Spleen (tissue), 11 donors: ENCODE results near the gene RFC2. TPM values are rescaled to one million over a fixed set of nuclear protein-coding genes. Genes with fewer than 3 reads are reported as not detected.
"Not testable (repeated sequence)": the region's sequence is repeated elsewhere in the genome, so short reads cannot be mapped to it uniquely, and the experiment has no call there.

Experiments used
- DNase-seq: peaks from one replicate; pipeline ENCODE4 v3.0.0-alpha.2; 2020
- H3K27ac ChIP-seq, 8 donors: fragments of 200-600 bp; sonication (generic) in 7 of 8; 1 replicate in 4 of 8; 2 replicates in 4 of 8; pipeline versions ENCODE4 v1.5.0 to v1.8.0; 2016 to 2021; ENCODE audit warnings: inconsistent platforms in 4 of 8, mild to moderate bottlenecking in 4 of 8, moderate library complexity in 1 of 8
- H3K27me3 ChIP-seq, 7 donors: fragments of 200-600 bp; sonication (generic) in 6 of 7; replicated peaks in 1 of 7; 1 replicate in 4 of 7; 2 replicates in 3 of 7; pipeline versions ENCODE4 v1.5.0 to v1.8.0; 2016 to 2021; ENCODE audit warnings: inconsistent platforms in 3 of 7, mild to moderate bottlenecking in 1 of 7
- H3K36me3 ChIP-seq, 6 donors: fragments of 200-600 bp; sonication (generic) in 5 of 6; 1 replicate in 4 of 6; 2 replicates in 2 of 6; pipeline versions ENCODE4 v1.5.0 to v1.8.0; 2016 to 2021; ENCODE audit warnings: inconsistent platforms in 2 of 6
- H3K4me1 ChIP-seq, 6 donors: fragments of 200-600 bp; sonication (generic) in 5 of 6; 1 replicate in 3 of 6; 2 replicates in 3 of 6; pipeline versions ENCODE4 v1.5.0 to v1.8.0; 2016 to 2021; ENCODE audit warnings: inconsistent platforms in 3 of 6
- H3K4me3 ChIP-seq, 8 donors: fragments of 200-600 bp; sonication (generic) in 7 of 8; 1 replicate in 4 of 8; 2 replicates in 4 of 8; pipeline versions ENCODE4 v1.5.0 to v1.8.0; 2016 to 2021; ENCODE audit warnings: inconsistent platforms in 4 of 8, mild to moderate bottlenecking in 4 of 8, moderate library complexity in 2 of 8
- H3K9me3 ChIP-seq, 8 donors: fragments of 200-600 bp; sonication (generic) in 7 of 8; 1 replicate in 4 of 8; 2 replicates in 4 of 8; pipeline versions ENCODE4 v1.5.0 to v1.8.0; 2016 to 2021; ENCODE audit warnings: inconsistent platforms in 4 of 8
- POLR2A ChIP-seq, 3 donors: fragments of 450-650 bp; IDR thresholded peaks; one replicate each; pipeline ENCODE4 v1.5.1; 2017; ENCODE audit warnings: antibody characterized with exemption in 3 of 3, mild to moderate bottlenecking in 1 of 3
- POLR2AphosphoS5 ChIP-seq, 3 donors: sonication (generic); formaldehyde crosslinking; IDR thresholded peaks; one replicate each; pipeline ENCODE4 v1.5.1; 2017; ENCODE audit warnings: antibody characterized with exemption in 3 of 3
- WGBS, 5 donors: extraction: QIAGEN DNeasy Blood & Tissue Kit in 3 of 5; methylation state at CpG; one replicate each; pipeline versions ENCODE4 v1.1.5 to v1.1.7; 2013 to 2018; 5-methylcytosine and 5-hydroxymethylcytosine counted together
- intact Hi-C: fragments of 100-400 bp; cut with DNase I; formaldehyde crosslinking; loops from one replicate; pipeline ENCODE4 v1.15.0; 2023; ENCODE audit warnings: low total_unique reads
- polyA plus RNA-seq, 3 donors: library from polyadenylated mRNA; stranded (reverse); fragments of 200-250 nt; gene quantifications; one replicate each; pipeline ENCODE4 v1.2.1, GENCODE V29; 2013
- total RNA-seq, 7 donors: library from RNA; depleted of rRNA in 3 of 7; stranded (reverse); fragments of >200 nt in 3 of 7; fragmentation: NEBNext Ultra II Directional in 4 of 7; extraction: Animal tissue kit (Norgen Biotek cat#: 25700) in 4 of 7; gene quantifications; one replicate each; pipeline versions ENCODE4 v1.1.0 to v1.2.1, GENCODE V29; 2016 to 2021
- TF ChIP-seq, protein P1 (sequence below), 11 experiments: fragments of 200-600 bp in 7 of 11; fragments of 450-650 bp in 4 of 11; sonication (generic) in 4 of 11; IDR thresholded peaks in 8 of 11; conservative IDR thresholded peaks in 3 of 11; 1 replicate in 7 of 11; 2 replicates in 4 of 11; pipeline versions ENCODE4 v1.4.0 to v1.8.0; 2016 to 2021; ENCODE audit warnings: antibody characterized with exemption in 11 of 11, inconsistent platforms in 4 of 11, mild to moderate bottlenecking in 1 of 11
- donor health status: healthy with polysubstance abuse.
- donor health status: DM: no; HTN: no; CAD: no; lungs with moderate emphysema.
- donor health status: DM: no; HTN: no; CAD: no.
- donor health status: Bipolar disorder and iron deficiency.
- donor health status: healthy.
- donor health status: DM: no; HTN: no; CAD: no.
- donor health status: DM: yes; HTN: yes; CAD: no.

RFC2 gene
- total and polyA plus RNA-seq, 10 donors: 7.5 to 25.0 (median 19.9) TPM

DNA sequence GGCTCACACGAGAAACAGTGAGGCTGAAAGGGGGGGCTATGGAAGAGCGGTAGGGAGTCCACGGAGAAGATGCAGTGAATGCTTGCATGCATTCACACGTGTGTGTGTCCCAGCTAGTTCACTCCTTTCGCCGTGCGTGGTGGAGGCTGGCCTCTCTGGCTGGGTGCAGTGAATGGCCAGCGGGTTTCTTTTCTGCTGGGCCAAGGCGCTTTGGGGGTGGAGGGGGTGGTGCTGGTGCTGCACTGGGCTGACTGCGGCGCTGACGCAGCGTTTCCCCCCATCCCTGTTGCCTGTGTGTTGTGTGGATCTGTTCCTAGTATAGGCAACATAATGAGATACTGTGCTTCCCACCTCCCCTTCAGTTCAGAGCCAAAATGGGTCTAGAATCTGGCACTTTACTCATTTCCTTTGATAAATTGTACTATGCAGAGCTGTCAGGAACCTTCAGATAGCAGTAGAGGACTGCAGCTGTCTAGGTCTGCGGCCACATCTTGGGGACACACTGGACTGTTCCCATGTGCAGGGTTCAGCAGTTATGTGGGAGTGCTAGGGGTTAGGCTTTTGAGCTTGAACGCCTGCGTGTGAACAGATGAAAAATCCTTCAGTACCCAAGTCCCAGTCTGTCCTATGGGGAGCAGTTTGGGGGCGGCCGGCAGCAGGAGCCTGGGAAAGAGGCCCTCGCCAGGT lies 58.1 kb downstream of the RFC2 start:
- 87 to 94% (median 88%) methylated on average over 12 to 16 of the region's 19 CpGs for WGBS, 5 donors
- H3K4me1 ChIP-seq, H3K27me3 ChIP-seq, H3K9me3 ChIP-seq, intact Hi-C loops, H3K4me3 ChIP-seq: not testable (repeated sequence)
- peak in 1 of 3 donors; percentile 13 for TF ChIP-seq POLR2AphosphoS5 (IDR thresholded peaks at IDR 0.05)
- Histone ChIP-seq H3K27ac (peak overlapping the region in 3 of 8 donors; percentile 7 to 33 (median 22)), H3K36me3 (peaks cover 0 to 80% (median 57%) of the 10 kb centered on the region in 6 donors)
- peak; percentile 41 for DNase-seq

DNA sequence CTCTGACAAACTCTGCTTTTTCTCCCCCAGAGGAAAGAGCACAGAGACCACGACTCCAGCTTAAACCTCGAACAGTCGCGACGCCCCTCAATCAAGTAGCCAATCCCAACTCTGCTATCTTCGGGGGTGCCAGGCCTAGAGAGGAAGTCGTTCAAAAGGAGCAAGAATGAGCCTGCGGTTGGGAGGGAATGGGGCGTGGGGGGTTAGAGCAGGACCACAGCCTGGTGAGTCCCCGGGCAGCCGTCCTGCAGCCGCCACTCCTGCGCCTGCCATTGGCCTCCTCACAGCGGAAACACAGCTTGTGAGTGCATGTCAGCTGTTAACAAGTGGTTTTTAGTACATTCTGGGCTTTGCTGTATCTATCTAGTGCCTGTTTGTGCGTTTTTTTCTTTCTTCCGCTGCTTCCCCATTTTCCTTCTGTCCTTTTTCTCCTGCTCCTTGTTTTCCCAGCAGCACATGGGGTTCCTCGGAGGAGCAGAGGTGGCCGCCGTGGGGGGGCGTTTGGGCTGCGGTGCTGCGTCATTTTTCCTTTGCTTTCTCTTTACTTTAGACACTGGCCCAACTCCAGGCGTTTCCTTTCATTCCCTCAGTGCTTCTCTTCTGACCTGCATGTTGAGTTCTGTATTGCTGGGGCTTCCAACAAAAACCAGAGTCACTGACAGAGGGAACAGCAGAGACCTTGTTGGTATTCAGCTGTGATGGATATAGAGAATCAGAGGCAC lies 58.9 kb downstream of the RFC2 start:
- DNase-seq, H3K4me1 ChIP-seq, intact Hi-C loops, H3K27me3 ChIP-seq, H3K4me3 ChIP-seq, H3K9me3 ChIP-seq: not testable (repeated sequence)
- Histone ChIP-seq H3K36me3 (peaks cover 0 to 89% (median 65%) of the 10 kb centered on the region in 6 donors), H3K27ac (peak overlapping the region in 3 of 8 donors; percentile 7 to 50 (median 22))
- WGBS, 5 donors: 31 to 58% (median 38%) methylated on average over 16 to 19 of the region's 23 CpGs
- TF ChIP-seq POLR2AphosphoS5 (IDR thresholded peaks at IDR 0.05): peak in 1 of 3 donors; percentile 15

- intact Hi-C loops: no loop called here
These were observed 59.5 kb downstream of the RFC2 start for GRCh38 chr7:74194686-74195085.

DNA sequence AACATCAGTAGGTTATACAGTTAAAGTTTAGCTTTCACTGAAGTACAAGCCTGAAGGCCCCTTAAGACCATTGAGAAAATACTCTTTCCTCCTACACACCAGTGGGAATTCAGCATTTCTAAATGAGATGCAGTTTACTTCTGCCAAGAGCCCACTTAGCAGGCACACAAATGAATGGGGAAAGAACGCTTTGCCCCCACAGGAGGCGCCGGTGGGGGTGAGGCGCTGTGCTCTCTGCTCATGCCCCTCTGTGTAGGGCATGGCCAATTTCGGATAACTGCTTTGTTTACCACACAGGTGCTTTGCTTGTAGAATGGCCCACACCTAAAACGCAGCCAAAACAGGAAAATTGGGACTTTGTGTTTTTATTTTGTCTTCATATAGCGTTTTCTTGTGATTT lies 60.3 kb downstream of the RFC2 start:
- Histone ChIP-seq H3K4me1 (peaks cover 0 to 13% (median 0%) of the 10 kb centered on the region in 6 donors), H3K27ac (no peak overlapping the region), H3K36me3 (peaks cover 0 to 99% (median 79%) of the 10 kb centered on the region in 6 donors), H3K27me3 (no peaks in the 10 kb centered on the region), H3K9me3 (no peaks in the 10 kb centered on the region), H3K4me3 (no peak overlapping the region)
- peak; percentile 47 for DNase-seq
- 92 to 95% (median 93%) methylated on average over 7 of the region's 7 CpGs for WGBS, 5 donors
- TF ChIP-seq POLR2A (IDR thresholded peaks at IDR 0.05): no peak
- TF ChIP-seq, protein P1, sequence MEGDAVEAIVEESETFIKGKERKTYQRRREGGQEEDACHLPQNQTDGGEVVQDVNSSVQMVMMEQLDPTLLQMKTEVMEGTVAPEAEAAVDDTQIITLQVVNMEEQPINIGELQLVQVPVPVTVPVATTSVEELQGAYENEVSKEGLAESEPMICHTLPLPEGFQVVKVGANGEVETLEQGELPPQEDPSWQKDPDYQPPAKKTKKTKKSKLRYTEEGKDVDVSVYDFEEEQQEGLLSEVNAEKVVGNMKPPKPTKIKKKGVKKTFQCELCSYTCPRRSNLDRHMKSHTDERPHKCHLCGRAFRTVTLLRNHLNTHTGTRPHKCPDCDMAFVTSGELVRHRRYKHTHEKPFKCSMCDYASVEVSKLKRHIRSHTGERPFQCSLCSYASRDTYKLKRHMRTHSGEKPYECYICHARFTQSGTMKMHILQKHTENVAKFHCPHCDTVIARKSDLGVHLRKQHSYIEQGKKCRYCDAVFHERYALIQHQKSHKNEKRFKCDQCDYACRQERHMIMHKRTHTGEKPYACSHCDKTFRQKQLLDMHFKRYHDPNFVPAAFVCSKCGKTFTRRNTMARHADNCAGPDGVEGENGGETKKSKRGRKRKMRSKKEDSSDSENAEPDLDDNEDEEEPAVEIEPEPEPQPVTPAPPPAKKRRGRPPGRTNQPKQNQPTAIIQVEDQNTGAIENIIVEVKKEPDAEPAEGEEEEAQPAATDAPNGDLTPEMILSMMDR (IDR thresholded peaks at IDR 0.05 in 8 of 11, conservative IDR thresholded peaks at IDR 0.05 in 3 of 11): no peak
- peak in 1 of 3 donors; percentile 14 for TF ChIP-seq POLR2AphosphoS5 (IDR thresholded peaks at IDR 0.05)
- intact Hi-C loops: no loop called here

More at GRCh38 chr7:74194686-74195085, 59.5 kb downstream of the RFC2 start:
- peak; percentile 51 for DNase-seq
- Histone ChIP-seq H3K9me3 (no peaks in the 10 kb centered on the region), H3K4me1 (peaks cover 0 to 9% (median 0%) of the 10 kb centered on the region in 6 donors), H3K4me3 (no peak overlapping the region), H3K27me3 (no peaks in the 10 kb centered on the region), H3K27ac (peak overlapping the region in 1 of 8 donors; percentile 50), H3K36me3 (peaks cover 0 to 95% (median 71%) of the 10 kb centered on the region in 6 donors)
- TF ChIP-seq, protein P1 (IDR thresholded peaks at IDR 0.05 in 8 of 11, conservative IDR thresholded peaks at IDR 0.05 in 3 of 11): no peak
- TF ChIP-seq POLR2AphosphoS5 (IDR thresholded peaks at IDR 0.05) (peak in 2 of 3 donors; percentile 29 to 42), POLR2A (IDR thresholded peaks at IDR 0.05) (no peak)
- WGBS, 5 donors: 91 to 96% (median 92%) methylated on average over 14 of the region's 14 CpGs

DNA sequence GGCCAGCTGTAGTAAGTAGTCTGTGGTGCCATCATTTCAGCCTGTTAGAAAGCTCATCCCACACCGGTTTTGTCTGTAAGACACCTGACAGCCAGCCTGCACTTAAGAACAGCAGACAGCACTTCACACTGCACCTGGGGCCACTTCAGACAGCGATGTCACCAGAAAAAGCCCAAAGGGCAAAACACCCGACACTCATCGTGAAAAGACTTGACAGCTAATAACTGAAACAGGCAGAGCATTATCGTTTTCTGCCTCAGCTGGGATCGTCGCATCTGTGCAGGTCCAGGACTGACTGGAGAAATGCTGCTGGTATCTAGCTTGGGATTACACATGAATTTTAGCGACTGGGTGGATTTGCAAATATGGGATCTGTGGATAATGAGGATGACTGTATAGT lies 61.1 kb downstream of the RFC2 start:
- Histone ChIP-seq H3K4me1 (peaks cover 0 to 22% (median 5%) of the 10 kb centered on the region in 6 donors), H3K4me3 (no peak overlapping the region), H3K27me3 (no peaks in the 10 kb centered on the region), H3K9me3 (no peaks in the 10 kb centered on the region), H3K36me3 (peaks cover 0 to 99% (median 87%) of the 10 kb centered on the region in 6 donors), H3K27ac (no peak overlapping the region)
- TF ChIP-seq, protein P1 (IDR thresholded peaks at IDR 0.05 in 8 of 11, conservative IDR thresholded peaks at IDR 0.05 in 3 of 11): no peak
- no peak for TF ChIP-seq POLR2A (IDR thresholded peaks at IDR 0.05)
- no peak for TF ChIP-seq POLR2AphosphoS5 (IDR thresholded peaks at IDR 0.05)
- intact Hi-C loops: no loop called here
- 86 to 95% (median 91%) methylated on average over 8 of the region's 8 CpGs for WGBS, 5 donors
- DNase-seq: no peak
